CD4-positive, alpha-beta T cell treated with Interleukin-15 for 4 hours (primary cell): ENCODE measurements around the gene COL18A1.

Experiments used
- DNase-seq: peaks from one replicate; pipeline ENCODE4 v3.0.0-alpha.2; 2020; ENCODE audit warnings: low spot score

Gene COL18A1

GRCh38 chr21:45383111-45383614 lies 21.8 kb upstream of the COL18A1 start:
- no peak for DNase-seq

GRCh38 chr21:45383615-45384201 lies 21.3 kb upstream of the COL18A1 start:
- DNase-seq = no peak

- no peak for DNase-seq
Observed at GRCh38 chr21:45384656-45385548, 20.1 kb upstream of the COL18A1 start.

GRCh38 chr21:45385549-45386050 lies 19.4 kb upstream of the COL18A1 start:
- DNase-seq = no peak

- no peak for DNase-seq
Observed at GRCh38 chr21:45386336-45386727, 18.6 kb upstream of the COL18A1 start.

- DNase-seq = no peak
Observed at GRCh38 chr21:45386728-45387371, 18.1 kb upstream of the COL18A1 start.

- no peak for DNase-seq
Observed at GRCh38 chr21:45387506-45387905, 17.5 kb upstream of the COL18A1 start.

GRCh38 chr21:45388011-45388521 lies 16.9 kb upstream of the COL18A1 start:
- DNase-seq = no peak

GRCh38 chr21:45388611-45389296 lies 16.2 kb upstream of the COL18A1 start:
- no peak for DNase-seq

- no peak for DNase-seq
Observed at GRCh38 chr21:45390121-45390751, 14.7 kb upstream of the COL18A1 start.

GRCh38 chr21:45390831-45391742 lies 13.9 kb upstream of the COL18A1 start:
- no peak for DNase-seq

GRCh38 chr21:45391743-45392572 lies 13.0 kb upstream of the COL18A1 start:
- DNase-seq = no peak

GRCh38 chr21:45392573-45392971 lies 12.4 kb upstream of the COL18A1 start:
- no peak for DNase-seq

- DNase-seq = no peak
Observed at GRCh38 chr21:45393021-45393420, 11.9 kb upstream of the COL18A1 start.

- DNase-seq = no peak
Observed at GRCh38 chr21:45393833-45394638, 10.9 kb upstream of the COL18A1 start.

- no peak for DNase-seq
Observed at GRCh38 chr21:45396620-45396995, 8.4 kb upstream of the COL18A1 start.

GRCh38 chr21:45397381-45397780 lies 7.6 kb upstream of the COL18A1 start:
- no peak for DNase-seq

GRCh38 chr21:45401054-45401518 lies 3.9 kb upstream of the COL18A1 start:
- no peak for DNase-seq
